IPS-NIHi7 (cell line): ENCODE results near the gene ITGAE.

Source experiments
- DNase-seq: peaks from one replicate; pipeline ENCODE4 v3.0.0; 2012; ENCODE audit warnings: mixed read lengths; ENCODE audit errors: extremely low spot score

ITGAE gene

GRCh38 chr17:3667366-3668278, 133.4 kb downstream of the ITGAE start:
- peak; percentile 87 for DNase-seq

DNA sequence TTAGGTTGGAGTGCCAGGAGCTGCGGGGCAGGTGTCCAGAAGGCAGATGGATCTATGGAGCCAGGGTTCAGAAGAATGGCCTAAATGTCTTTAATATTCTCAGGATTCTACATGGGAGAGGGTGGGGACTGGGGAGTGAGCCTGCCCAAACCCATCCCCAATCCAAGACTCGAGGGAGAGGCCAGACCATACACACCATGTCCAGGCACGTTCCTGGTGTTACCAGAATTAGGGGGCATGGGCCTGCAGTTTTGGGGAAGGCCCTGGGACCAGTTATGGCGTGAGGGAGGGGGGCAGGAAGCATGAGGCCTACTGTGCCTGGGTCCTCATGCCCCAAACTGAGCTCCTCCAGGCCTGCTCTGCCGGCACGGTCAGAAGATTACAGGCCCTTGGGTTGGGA, 134.5 kb downstream of the ITGAE start:
- DNase-seq, result no peak

DNA sequence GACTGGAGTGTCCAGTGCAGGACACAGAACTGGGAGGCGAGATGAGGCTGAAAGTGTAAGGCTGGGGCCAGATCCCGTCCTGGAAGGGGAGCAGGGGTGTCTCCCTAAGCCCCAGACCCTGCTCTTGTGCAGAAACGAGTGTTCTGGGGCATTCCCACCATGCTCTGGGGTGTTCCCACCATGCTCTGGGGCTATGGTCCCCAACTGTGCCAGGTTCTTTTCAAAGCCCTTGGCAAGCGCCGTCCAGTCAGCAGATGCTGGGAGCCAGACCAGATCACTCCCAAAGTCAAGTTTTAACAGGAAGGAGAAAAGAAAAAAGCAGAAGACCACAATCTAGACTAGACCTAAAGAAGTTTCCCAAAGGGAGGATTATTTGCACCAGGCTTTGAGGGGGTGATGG, 135.2 kb downstream of the ITGAE start:
- DNase-seq, result no peak
